ENCODE measurements around the gene PRR9. TPM values are rescaled to one million over a fixed set of nuclear protein-coding genes. Genes with fewer than 3 reads are reported as not detected.
"Not testable (repeated sequence)": the region's sequence is repeated elsewhere in the genome, so short reads cannot be mapped to it uniquely, and the experiment has no call there.

The PRR9 gene
- total RNA-seq, 1 donor from 2014 or later = not detected

DNA sequence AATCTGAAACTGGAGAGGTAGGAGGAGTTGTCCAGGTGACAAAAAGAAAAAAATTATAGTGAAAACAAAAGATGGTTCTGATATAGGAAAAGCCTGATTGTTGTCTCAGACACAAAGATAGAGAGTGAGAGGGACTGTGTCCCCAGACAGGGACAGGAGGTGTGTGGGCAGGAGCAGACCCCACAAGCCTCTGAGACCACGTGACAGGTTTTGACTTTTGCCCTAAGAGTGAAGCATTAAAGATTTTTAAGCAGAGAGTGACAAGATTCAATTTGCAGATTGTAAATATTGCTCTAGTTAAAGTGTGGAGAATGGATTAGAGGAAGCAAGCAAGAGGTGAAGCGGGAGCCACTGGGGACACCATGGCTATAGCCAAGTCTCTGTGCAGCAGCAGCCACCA lies 10.4 kb downstream of the PRR9 start:
- intact Hi-C loops (cut with DNase I) = no loop called here
- ATAC-seq (no peak), DNase-seq (ENCODE audit: missing footprints) (no peak)

DNA sequence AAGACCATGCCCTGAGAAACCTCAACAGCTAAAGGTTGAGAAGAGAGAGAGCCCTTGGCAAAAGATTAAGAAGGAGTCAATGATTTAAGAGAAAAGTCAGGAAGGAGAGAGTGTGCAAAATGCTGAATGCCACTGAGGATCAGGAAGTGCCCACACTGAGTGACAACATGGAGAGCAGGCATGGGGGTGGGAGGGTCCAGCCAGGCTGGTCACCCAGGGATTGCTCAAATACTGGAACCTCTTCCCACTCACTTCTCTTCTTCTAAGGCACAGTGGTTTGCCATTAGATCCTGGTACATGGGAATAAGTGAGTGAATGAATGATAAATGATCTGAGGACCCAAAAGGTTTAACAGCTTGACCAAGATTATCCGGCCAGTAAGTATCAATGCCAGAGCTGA lies 11.1 kb downstream of the PRR9 start:
- ATAC-seq = no peak
- DNase-seq (ENCODE audit: missing footprints) = no peak
- intact Hi-C loops (cut with DNase I) = no loop called here

DNA sequence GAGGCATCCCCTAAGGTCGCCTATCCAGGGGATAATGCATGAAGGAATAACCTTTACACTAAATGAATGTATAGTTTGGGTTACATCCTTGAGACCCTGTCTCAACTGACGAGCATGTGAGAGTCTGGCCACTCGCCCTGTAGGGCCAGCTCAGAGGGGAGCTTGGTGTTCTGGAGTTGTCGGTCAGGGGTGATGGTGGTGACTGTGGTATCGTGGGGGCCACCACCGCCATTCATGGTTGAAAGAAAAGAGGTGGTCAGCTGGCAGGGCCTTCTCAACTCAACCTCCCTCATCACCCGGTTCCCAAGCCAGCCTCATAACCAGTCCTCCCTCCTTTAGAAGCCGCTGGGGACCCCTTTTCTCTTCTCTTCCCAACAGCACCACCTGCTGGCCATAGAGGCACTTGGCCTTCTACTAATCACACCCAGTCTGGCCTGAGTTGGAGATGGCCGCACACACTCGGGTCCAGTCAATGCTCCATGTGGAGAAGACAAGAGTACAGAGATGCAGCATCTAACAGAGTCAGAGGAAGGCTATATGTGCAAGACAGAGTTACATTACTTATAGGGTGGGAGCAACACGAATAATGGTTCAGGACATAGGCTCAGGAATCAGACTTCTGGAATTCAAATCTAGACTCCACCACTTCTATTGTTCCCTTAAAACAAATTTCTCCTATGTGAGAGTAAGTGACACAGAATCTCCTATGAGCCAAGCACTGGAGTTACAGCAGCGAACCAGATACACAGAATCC lies 11.9 kb downstream of the PRR9 start:
- ATAC-seq = peak; percentile 47
- DNase-seq (ENCODE audit: missing footprints); intact Hi-C loops (cut with DNase I): not testable (repeated sequence)

DNA sequence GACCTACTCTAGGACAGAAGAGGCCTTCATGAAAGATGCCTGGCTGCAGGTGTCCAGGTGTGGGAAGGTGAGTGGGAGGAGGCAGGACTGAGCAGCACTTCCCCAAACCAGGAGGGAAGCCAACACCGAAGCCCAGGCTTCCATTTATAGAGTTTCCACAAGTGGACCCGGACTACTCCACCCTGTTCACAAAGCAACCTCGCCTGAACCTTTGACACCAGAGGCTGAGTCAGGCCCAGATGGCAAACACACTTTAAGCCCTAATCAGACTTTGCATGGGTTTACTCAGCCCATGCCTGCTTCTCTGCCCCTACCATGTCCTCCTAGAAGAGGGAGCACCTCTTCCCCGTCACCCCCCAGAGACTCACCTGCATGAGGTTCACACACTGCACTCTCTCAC lies 14.0 kb downstream of the PRR9 start:
- ATAC-seq (peak; percentile 46), DNase-seq (ENCODE audit: missing footprints) (no peak)
- intact Hi-C loops (cut with DNase I) = no loop called here

DNA sequence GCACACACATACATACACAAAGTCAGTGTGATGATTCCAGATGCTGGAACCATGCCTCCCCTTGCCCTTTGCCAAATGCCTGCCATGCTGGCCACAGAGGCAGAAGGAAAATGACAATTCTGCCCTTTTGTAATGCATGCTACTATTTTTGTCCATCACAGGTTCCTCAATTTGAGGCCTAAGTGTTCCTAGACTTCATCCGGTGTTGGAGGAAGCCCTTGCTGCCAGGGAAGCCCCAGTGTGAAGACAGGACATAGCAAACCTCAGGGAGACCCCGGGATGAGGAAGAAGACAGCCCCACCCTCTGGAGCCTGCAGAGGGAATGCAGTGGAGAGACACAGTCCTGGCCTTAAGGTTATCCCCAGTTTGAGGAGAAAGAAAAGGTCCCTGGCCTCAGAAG lies 14.4 kb downstream of the PRR9 start:
- DNase-seq (ENCODE audit: missing footprints) (no peak), ATAC-seq (peak; percentile 52)
- intact Hi-C loops (cut with DNase I) = no loop called here

DNA sequence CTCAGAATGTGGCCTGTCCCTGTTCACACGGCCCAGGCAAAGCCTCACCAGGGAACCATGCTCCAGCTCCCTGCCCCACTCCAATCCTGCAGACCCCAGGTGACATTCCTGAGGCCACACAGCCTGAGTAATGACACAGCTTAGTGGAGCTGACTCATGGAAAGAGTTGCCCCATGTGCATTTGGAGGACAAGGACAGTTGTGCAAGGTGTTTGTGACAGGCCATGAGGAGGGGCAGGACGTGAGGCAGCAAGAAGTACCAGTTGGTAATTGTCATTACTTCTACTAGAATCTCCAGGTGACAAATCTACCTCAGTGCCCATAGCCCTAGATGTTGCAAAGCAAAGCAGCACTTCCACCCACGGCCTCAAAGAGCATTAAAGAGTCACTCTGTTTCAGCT lies 15.2 kb downstream of the PRR9 start:
- ATAC-seq = no peak
- intact Hi-C loops (cut with DNase I) = no loop called here
- DNase-seq (ENCODE audit: missing footprints) = no peak

DNA sequence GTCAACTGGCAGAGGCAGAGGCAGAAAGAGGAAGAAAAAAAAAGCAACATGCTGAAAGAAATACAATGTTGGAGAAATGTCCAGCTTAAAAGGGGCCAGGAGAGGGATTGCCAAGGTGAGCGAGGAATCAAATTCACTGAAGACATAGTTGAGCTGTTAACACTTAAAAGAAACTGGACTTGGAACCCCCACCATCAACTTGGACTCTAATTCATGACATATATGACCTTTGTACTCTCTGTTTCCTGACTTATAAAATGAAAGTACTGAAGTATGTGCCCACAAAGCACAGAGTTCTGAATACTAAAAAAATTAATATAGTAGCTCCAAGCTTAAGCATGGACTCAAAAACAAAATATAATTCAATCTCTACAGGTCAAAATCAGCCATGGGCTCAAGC lies 16.1 kb downstream of the PRR9 start:
- DNase-seq (ENCODE audit: missing footprints) = no peak
- intact Hi-C loops (cut with DNase I) = no loop called here
- no peak for ATAC-seq

DNA sequence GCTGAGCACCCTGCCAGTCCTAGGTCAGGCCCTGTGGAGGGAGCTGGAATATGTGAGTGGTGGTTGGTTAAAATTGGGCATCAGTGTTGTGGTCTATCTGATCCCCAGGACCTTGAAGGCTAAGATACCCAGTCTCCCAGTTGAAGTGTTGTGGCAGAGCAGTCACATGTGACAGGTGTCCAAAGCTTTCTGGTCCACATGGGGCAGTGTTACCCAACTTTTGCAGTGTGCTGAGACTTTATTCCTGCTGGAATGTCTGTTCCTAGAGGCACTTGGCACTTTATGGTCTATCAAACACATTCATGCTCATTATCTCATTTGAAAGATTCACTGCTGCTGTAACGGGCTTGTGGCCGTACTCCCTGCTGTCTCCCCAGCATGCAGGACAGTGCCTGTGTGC lies 21.1 kb downstream of the PRR9 start:
- no peak for DNase-seq (ENCODE audit: missing footprints)
- intact Hi-C loops (cut with DNase I) = no loop called here
- no peak for ATAC-seq

DNA sequence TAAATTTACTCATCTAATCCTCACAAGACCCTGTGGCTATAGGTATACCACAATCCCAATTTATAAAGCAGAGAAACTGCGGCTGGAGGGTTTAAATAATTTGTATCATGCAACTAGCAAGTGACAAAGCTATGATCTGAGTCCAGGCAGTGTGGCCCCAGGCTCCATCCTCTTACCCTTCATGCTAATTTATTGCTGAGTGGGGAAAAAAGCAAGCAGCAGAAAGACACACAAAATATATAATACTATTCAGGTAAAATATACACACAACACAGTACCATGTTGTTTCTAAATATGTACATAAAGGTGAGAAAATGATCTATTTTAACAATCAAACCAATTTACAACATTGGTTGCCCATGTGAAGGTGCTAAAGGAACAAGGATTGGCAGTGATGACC lies 24.8 kb downstream of the PRR9 start:
- ATAC-seq = no peak

DNA sequence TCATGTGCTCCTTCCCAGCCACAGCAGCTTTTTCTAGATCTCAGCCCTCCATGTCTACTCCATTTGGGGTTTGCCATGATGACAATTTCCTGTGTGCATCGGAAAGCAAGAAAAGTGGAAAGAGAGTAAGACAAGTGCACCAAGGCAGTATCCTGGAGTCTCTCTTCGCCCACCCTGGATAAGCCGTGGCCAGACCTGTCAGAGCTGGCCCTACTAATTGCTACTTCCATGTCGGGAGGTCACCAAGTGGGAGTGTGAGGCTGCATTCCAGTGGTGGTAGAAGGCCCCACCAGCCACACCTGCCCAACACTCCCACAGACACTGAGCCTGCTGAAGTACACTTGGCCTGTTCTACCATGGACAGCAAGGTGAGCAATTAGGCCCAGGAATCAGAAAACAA lies 28.1 kb downstream of the PRR9 start:
- ATAC-seq (no peak), DNase-seq (ENCODE audit: missing footprints) (no peak)

More for the DNA sequence above, 24.8 kb downstream of the PRR9 start:
- no peak for DNase-seq (ENCODE audit: missing footprints)
- intact Hi-C loops (cut with DNase I) = no loop called here

DNA sequence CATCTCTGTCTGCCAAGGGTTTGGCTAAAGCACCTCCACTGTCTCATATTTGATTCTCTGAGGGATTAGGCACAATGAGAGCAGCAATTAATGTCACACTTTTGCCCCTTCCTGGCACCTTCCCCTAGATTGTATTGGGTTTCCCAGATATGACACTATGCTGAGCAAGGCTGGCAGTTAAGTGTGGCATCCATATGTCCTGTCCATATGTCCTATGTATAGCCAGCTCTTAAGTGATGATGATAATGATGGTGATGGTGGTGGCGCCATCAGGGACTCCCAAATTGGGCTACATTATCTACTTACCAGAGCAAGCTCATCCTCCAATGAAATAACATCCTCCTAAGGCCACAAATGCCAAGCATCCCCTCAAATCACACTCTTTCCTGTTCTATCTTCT lies 28.6 kb downstream of the PRR9 start:
- intact Hi-C loops (cut with DNase I) = no loop called here
- ATAC-seq (no peak), DNase-seq (ENCODE audit: missing footprints) (no peak)

More for the DNA sequence above, 28.1 kb downstream of the PRR9 start:
- intact Hi-C loops (cut with DNase I) = no loop called here

DNA sequence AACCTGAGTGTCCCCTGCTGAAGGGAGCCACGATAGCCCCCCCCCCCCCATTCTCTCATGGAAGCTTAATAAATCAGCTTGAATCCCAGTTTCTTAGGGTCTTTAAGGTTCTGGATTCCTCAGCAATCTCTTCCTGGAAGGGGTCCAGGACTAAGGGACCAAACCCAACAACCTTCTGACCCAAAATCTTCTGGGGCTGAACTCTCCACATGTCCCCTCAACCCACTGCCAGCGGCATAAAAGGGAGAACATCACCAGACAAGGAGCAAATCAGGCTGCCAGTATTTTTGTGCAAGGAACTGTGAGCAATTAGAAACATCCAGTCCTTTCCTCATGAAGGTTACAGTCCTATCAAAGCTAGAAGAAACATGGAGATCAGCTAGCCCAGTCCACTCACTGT lies 29.4 kb downstream of the PRR9 start:
- no peak for ATAC-seq
- no peak for DNase-seq (ENCODE audit: missing footprints)
- intact Hi-C loops (cut with DNase I) = no loop called here

DNA sequence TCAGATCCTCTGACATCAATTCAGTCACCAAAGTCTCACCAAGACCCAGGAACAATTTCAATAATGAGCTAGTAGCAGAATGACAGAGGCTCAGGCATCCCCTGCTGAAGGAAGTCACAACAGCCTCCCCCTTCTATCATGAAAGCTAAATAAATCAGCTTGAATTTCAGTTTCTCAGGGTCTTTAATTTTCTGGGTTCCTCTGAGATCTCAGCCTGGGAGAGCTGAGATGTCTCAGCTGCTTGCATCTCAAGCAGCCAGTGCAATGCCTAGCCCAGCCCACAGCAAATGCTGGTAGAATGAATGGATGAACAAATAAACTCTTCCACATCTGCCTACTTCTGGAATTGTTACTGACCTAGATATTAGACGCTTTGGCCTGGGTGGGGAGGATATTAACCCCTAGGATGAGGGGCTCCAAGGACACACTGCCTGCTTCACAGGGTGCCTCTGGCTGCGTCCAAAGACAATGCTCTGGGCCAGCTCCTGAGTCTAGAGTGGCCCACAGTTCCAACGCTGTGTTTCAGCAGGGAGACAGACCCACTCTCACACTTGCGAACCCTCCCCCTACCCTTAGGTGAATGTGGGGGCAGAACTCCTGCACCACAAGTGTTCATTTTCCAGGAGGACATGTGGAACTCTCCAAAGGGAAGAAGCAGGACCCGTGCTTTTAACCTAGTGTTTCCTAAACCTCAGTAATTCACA lies 30.9 kb downstream of the PRR9 start:
- no peak for ATAC-seq
- DNase-seq (ENCODE audit: missing footprints) = no peak
- intact Hi-C loops (cut with DNase I) = no loop called here

DNA sequence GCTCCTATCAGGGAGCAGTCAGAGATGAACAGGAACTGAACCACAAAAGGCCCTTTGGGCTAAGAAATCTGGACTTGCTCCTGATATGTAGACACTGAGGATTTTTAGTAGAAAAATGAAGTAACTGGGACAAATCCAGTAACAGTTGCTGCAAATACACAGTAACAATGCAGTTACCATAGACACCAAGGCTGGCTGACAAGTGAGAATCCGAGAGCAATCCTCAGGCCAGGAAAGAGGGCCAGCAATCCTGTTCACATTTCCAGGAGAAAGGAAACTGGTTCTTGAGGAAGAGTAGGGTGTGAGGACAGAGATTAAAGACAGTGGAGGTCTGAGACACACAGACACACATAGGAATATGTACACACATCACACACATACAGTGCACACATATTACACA lies 32.8 kb downstream of the PRR9 start:
- DNase-seq (ENCODE audit: missing footprints) = no peak
- intact Hi-C loops (cut with DNase I) = no loop called here
- no peak for ATAC-seq

DNA sequence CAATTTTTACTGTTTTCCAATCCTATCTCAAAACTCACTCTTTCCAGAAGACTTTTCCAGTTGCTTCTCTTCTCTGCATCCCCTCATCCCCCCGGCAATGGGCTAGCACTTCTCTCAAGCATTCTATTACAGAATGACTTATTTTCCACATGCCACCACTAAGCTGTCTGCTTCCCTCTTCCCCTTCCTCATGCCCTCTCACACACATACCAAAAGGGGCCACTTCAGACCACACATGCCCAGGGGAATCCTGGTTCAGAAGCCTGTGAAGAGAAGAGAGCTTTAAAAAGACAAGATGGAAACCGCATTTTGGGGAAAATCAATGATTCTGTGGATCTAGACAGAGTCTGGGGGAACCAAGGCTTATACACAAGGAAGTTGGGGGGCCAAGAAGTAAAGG lies 33.7 kb downstream of the PRR9 start:
- no peak for ATAC-seq
- intact Hi-C loops (cut with DNase I) = no loop called here
- DNase-seq (ENCODE audit: missing footprints) = no peak

DNA sequence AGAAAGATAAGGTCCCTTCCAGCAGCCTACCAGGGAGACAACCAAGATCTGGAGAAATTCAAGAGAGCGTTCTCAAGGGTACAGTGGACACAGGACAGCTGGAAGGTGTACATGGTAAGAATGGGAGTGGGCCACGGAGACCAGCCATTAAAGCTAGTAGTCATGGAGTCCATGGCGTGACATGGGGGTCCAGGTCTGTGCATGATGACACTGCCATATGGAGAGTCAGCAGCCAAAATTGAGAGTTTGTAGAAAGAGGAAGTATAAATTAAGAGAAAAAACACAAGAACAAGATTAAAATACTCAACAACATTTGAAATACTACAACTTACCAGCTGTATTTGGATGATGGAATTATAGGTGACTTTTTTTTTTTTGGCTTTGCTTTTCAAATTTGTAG lies 34.2 kb downstream of the PRR9 start:
- intact Hi-C loops (cut with DNase I) = no loop called here
- DNase-seq (ENCODE audit: missing footprints) (no peak), ATAC-seq (no peak)

DNA sequence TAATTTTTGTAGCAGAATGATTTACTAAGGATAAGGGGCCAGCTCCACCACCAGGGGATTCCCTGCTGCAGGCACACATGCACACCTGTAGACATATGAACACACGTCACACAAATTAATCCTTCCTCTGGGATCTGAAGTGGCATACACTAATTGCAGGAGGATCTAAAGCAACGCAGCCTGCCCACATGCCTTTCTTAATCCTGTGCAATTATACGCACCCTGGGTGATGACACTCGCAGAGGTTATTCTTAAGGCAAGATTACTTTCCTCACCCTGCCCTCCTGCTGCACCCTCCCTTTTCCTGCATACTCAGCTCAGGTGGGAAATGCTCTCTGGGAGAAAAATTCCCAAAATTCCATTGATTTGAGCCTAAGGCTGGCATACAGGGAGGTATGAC lies 34.6 kb downstream of the PRR9 start:
- ATAC-seq (no peak), DNase-seq (ENCODE audit: missing footprints) (no peak)
- intact Hi-C loops (cut with DNase I) = no loop called here

DNA sequence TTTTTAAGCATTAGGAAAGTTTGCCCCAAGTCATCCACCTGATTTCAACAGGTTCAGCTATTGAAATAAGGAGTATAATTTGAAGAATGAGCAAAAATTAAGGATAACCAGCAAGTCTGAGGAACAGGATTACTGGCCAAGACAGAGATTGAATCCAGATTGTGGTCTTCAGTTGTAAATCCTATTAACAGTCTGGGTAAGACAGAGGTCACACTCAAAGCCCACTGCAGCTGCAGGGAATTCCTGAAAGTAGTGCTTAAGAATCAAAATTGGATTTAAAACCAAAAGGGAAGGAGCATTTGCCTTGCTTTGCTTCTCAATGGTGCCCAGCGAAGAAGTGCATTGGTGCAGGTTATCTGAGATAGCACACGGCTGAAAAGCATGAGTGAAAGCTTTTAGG lies 35.7 kb downstream of the PRR9 start:
- intact Hi-C loops (cut with DNase I) = no loop called here
- DNase-seq (ENCODE audit: missing footprints) (no peak), ATAC-seq (no peak)

DNA sequence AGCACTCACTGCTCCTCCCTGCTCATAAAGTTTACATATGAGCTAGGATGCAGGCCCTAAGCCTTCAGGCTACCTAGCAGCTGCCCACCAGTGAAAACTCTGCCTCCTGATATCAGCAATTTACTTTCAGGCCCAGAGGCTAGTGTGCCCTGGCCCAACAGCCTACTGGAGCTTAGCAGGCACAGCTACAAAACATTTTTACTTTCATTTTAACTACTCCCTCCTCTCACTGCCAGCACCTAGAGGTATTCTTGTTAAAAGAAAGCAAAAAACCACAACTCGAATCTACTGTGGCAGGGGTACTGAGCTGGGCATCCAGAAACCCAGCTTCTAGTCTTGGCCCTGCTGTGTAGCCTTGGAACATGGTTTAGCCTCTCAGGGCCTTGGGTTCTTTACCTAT lies 36.3 kb downstream of the PRR9 start:
- no peak for DNase-seq (ENCODE audit: missing footprints)
- intact Hi-C loops (cut with DNase I) = no loop called here

DNA sequence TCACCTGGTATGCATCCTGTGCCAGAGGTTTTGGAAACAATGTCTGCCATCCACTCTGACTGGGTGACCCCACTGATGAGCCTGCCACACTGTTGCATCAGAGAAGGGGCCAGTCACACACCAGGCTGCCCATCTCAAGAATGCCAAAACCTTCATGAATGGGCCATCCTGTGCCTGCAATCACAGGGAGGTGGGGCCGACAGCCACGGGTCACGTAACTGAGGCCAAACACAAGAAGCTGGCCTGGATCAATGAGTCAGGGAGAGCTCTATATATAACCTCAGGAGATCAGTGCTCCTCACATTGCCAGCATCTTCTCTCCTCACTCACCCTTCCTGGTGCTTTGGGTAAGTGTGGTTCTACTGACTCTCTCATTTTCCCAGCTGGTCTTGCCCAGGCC lies 42.0 kb downstream of the PRR9 start, which contains the start of gene LORICRIN:
Gene LORICRIN, plus strand, starts transcription at position 301 of the 400 bp plus-strand sequence. CDS start 1,263 bp downstream, outside the sequence.
- no peak for DNase-seq (ENCODE audit: missing footprints)
- ATAC-seq = no peak
- intact Hi-C loops (cut with DNase I) = no loop called here

More for the DNA sequence above, 36.3 kb downstream of the PRR9 start:
- ATAC-seq = no peak

Data from Right ventricle myocardium inferior (tissue), 1 donor.